ENCODE measurements around the gene HHIP. TPM values are rescaled to one million over a fixed set of nuclear protein-coding genes. Genes with fewer than 3 reads are reported as not detected.
"Not testable (repeated sequence)": the region's sequence is repeated elsewhere in the genome, so short reads cannot be mapped to it uniquely, and the experiment has no call there.

Gene HHIP
- total and polyA plus RNA-seq, 2 donors (not counting 1 experiment from before 2014, with no cell fraction given) = 0.39 TPM; not detected in 1

DNA sequence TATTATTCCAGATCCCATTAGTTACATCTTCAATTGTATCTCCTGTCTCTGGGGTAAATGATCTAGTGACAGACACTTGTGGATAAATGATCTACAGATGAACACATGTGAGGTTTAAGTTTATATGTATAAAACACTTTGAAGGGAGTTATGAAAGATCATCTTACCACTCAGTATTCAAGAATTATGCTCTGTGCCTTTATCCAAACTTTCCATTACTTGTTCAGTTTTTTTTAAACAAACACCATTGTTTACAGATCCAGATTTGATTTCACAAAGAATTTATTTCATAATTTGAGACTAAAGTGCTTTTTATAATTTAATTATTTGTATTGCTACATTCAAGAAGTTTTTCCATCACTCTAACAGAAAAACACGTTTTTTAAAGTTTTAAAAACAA lies 142.5 kb downstream of the HHIP start:
- Histone ChIP-seq H3K9me3 (ENCODE audit: control extremely low read depth in 1 of 3, control insufficient read depth in 2 of 3, insufficient read depth in 1 of 3, low read length in 2 of 3) (no peaks in the 10 kb centered on the region), H3K79me2 (ENCODE audit: control insufficient read depth, insufficient read depth, low read length) (no peaks in the 10 kb centered on the region), H3K9ac (ENCODE audit: low read length) (no peak overlapping the region), H2AFZ (ENCODE audit: insufficient read depth, low read depth, low read length, poor library complexity, severe bottlenecking) (no peak overlapping the region), H3K4me1 (ENCODE audit: control insufficient read depth in 2 of 2, insufficient read depth in 2 of 2, low read length in 2 of 2) (no peaks in the 10 kb centered on the region), H3K27ac (ENCODE audit: low read length in 2 of 2) (no peak overlapping the region), H3K27me3 (replicated peaks in 1 of 4; ENCODE audit: control extremely low read depth in 1 of 4, control insufficient read depth in 3 of 4, insufficient read depth in 4 of 4, low read length in 3 of 4) (peaks cover 0 to 3% (median 0%) of the 10 kb centered on the region in 4 experiments), H3K36me3 (replicated peaks in 1 of 2; ENCODE audit: control extremely low read depth in 1 of 2, control insufficient read depth in 1 of 2, extremely low read depth in 1 of 2, insufficient read depth in 2 of 2, low read length in 1 of 2) (no peaks in the 10 kb centered on the region), H4K20me1 (ENCODE audit: control insufficient read depth, insufficient read depth, low read length, poor library complexity, severe bottlenecking) (no peaks in the 10 kb centered on the region), H3K4me3 (ENCODE audit: control extremely low read depth in 1 of 5, extremely low read depth in 1 of 5, insufficient read depth in 1 of 5, low read depth in 2 of 5, low read length in 4 of 5) (no peak overlapping the region), H3K4me2 (replicated peaks; ENCODE audit: low read depth, low read length, poor library complexity, severe bottlenecking) (no peak overlapping the region)
- CTCF ChIA-PET = no interaction called here
- Mint-ChIP-seq H3K4me3 (no peak overlapping the region), H3K27ac (no peak overlapping the region), H3K27me3 (peaks cover 7% of the 10 kb centered on the region), H3K4me1 (no peaks in the 10 kb centered on the region), H3K9me3 (ENCODE audit: insufficient read depth) (no peaks in the 10 kb centered on the region)
- no peak for ATAC-seq (ENCODE audit: low read depth)
- no CpG with 5 or more reads among the region's 1 CpG for WGBS (ENCODE audit: insufficient coverage)
- intact Hi-C loops (cut with micrococcal nuclease) = no loop called here
- no peak for DNase-seq
- TF ChIP-seq, protein P1, sequence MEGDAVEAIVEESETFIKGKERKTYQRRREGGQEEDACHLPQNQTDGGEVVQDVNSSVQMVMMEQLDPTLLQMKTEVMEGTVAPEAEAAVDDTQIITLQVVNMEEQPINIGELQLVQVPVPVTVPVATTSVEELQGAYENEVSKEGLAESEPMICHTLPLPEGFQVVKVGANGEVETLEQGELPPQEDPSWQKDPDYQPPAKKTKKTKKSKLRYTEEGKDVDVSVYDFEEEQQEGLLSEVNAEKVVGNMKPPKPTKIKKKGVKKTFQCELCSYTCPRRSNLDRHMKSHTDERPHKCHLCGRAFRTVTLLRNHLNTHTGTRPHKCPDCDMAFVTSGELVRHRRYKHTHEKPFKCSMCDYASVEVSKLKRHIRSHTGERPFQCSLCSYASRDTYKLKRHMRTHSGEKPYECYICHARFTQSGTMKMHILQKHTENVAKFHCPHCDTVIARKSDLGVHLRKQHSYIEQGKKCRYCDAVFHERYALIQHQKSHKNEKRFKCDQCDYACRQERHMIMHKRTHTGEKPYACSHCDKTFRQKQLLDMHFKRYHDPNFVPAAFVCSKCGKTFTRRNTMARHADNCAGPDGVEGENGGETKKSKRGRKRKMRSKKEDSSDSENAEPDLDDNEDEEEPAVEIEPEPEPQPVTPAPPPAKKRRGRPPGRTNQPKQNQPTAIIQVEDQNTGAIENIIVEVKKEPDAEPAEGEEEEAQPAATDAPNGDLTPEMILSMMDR (IDR thresholded peaks at IDR 0.05) = no peak
- POLR2A ChIA-PET = no interaction called here

DNA sequence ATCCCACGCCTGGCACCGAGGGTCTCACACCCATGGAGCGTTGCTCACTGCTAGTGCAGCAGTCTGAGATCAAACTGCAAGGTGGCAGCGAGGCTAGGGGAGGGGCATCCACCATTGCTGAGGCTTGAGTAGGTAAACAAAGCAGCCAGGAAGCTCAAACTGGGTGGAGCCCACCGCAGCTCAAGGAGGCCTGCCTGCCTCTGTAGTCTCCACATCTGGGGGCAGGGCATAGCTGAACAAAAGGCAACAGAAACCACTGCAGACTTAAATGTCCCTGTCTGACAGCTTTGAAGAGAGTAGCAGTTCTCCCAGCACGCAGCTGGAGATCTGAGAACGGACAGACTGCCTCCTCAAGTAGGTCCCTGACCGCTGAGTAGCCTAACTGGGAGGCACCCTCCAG lies 146.0 kb downstream of the HHIP start:
- H3K4me1 Mint-ChIP-seq; H3K9me3 ChIP-seq (ENCODE audit: control extremely low read depth in 1 of 3, control insufficient read depth in 2 of 3, insufficient read depth in 1 of 3, low read length in 2 of 3); CTCF ChIA-PET; ATAC-seq (ENCODE audit: low read depth); H4K20me1 ChIP-seq (ENCODE audit: control insufficient read depth, insufficient read depth, low read length, poor library complexity, severe bottlenecking); H3K27ac ChIP-seq (ENCODE audit: low read length in 2 of 2); H3K9me3 Mint-ChIP-seq (ENCODE audit: insufficient read depth); POLR2A ChIA-PET; H3K4me2 ChIP-seq (replicated peaks; ENCODE audit: low read depth, low read length, poor library complexity, severe bottlenecking); H2AFZ ChIP-seq (ENCODE audit: insufficient read depth, low read depth, low read length, poor library complexity, severe bottlenecking); H3K27ac Mint-ChIP-seq; H3K27me3 ChIP-seq (replicated peaks in 1 of 4; ENCODE audit: control extremely low read depth in 1 of 4, control insufficient read depth in 3 of 4, insufficient read depth in 4 of 4, low read length in 3 of 4); H3K4me1 ChIP-seq (ENCODE audit: control insufficient read depth in 2 of 2, insufficient read depth in 2 of 2, low read length in 2 of 2); H3K4me3 Mint-ChIP-seq; H3K79me2 ChIP-seq (ENCODE audit: control insufficient read depth, insufficient read depth, low read length); H3K4me3 ChIP-seq (ENCODE audit: control extremely low read depth in 1 of 5, extremely low read depth in 1 of 5, insufficient read depth in 1 of 5, low read depth in 2 of 5, low read length in 4 of 5); H3K36me3 ChIP-seq (replicated peaks in 1 of 2; ENCODE audit: control extremely low read depth in 1 of 2, control insufficient read depth in 1 of 2, extremely low read depth in 1 of 2, insufficient read depth in 2 of 2, low read length in 1 of 2); intact Hi-C loops (cut with micrococcal nuclease); H3K9ac ChIP-seq (ENCODE audit: low read length); H3K27me3 Mint-ChIP-seq; DNase-seq: not testable (repeated sequence)
- 90% methylated on average over 8 of the region's 8 CpGs for WGBS (ENCODE audit: insufficient coverage)

Small RNA genes lying within 50 kb of the gene (small RNA-seq; reads per million reads assigned to genes)
- not detected for gene RF02271 (ENCODE audit: insufficient read length, low read depth, low replicate concordance)

Measured in B cell (primary cell).